GM23338 (cell line): ENCODE data around the gene ABHD17A. TPM values are rescaled to one million over a fixed set of nuclear protein-coding genes. Genes with fewer than 3 reads are reported as not detected.

Experiments
- ATAC-seq: fragments of 200-7000 bp; cut with Tn5 transposase; 3 replicates; pipeline ENCODE4 v1.9.1; 2020
- DNase-seq: peaks from one replicate; pipeline ENCODE4 v3.0.0-alpha.2; 2015; ENCODE audit warnings: low spot score
- H2AFZ ChIP-seq: fragments of 200-600 bp; sonication (generic); 2 replicates; pipeline ENCODE4 v1.8.0; 2016; ENCODE audit warnings: antibody characterized with exemption, mild to moderate bottlenecking, moderate library complexity
- H3F3A ChIP-seq: fragments of 200-600 bp; sonication (generic); replicated peaks from 2 replicates; pipeline ENCODE4 v1.8.0; 2017; ENCODE audit warnings: antibody characterized with exemption, mixed run types, low read depth
- H3K27ac ChIP-seq: fragments of 200-600 bp; sonication (generic); 2 replicates; pipeline ENCODE4 v1.6.1; 2016; ENCODE audit warnings: low read depth
- H3K27me3 ChIP-seq: fragments of 200-600 bp; sonication (generic); 2 replicates; pipeline ENCODE4 v1.8.0; 2016; ENCODE audit warnings: mild to moderate bottlenecking, mixed run types, moderate library complexity; ENCODE audit not compliant: insufficient read depth
- H3K36me3 ChIP-seq: fragments of 200-600 bp; sonication (generic); 2 replicates; pipeline ENCODE4 v1.8.0; 2016; ENCODE audit warnings: mild to moderate bottlenecking; ENCODE audit not compliant: insufficient read depth
- H3K4me1 ChIP-seq: fragments of 200-600 bp; sonication (generic); 2 replicates; pipeline ENCODE4 v1.8.0; 2016; ENCODE audit warnings: mild to moderate bottlenecking, moderate library complexity; ENCODE audit not compliant: insufficient read depth
- H3K4me2 ChIP-seq: fragments of 200-600 bp; sonication (generic); 2 replicates; pipeline ENCODE4 v1.7.1; 2017; ENCODE audit warnings: mixed run types
- H3K4me3 ChIP-seq: fragments of 200-600 bp; sonication (generic); 2 replicates; pipeline ENCODE4 v1.6.1; 2016; ENCODE audit warnings: mixed run types
- H3K79me2 ChIP-seq: fragments of 200-600 bp; sonication (generic); replicated peaks from 2 replicates; pipeline ENCODE4 v1.8.0; 2017; ENCODE audit warnings: mild to moderate bottlenecking; ENCODE audit not compliant: insufficient read depth
- H3K9me2 ChIP-seq: fragments of 200-600 bp; sonication (generic); 2 replicates; pipeline ENCODE4 v1.8.0; 2017; ENCODE audit not compliant: insufficient read depth
- H4K20me1 ChIP-seq: fragments of 200-600 bp; sonication (generic); replicated peaks from 2 replicates; pipeline ENCODE4 v1.8.0; 2017; ENCODE audit warnings: mild to moderate bottlenecking; ENCODE audit not compliant: insufficient read depth
- H3K27ac Mint-ChIP-seq: 2 replicates; pipeline ENCODE4 v1.8.0; 2020; ENCODE audit warnings: inconsistent platforms, mild to moderate bottlenecking, moderate library complexity, mixed read lengths
- H3K27me3 Mint-ChIP-seq: 3 replicates; pipeline ENCODE4 v1.8.0; 2022; ENCODE audit warnings: low read depth, mild to moderate bottlenecking, moderate library complexity, mixed read lengths, inconsistent platforms; ENCODE audit not compliant: insufficient read depth, poor library complexity
- H3K36me3 Mint-ChIP-seq: 3 replicates; pipeline ENCODE4 v1.8.0; 2021; ENCODE audit warnings: low read depth, mild to moderate bottlenecking, inconsistent platforms, moderate library complexity, mixed read lengths
- H3K4me1 Mint-ChIP-seq: 3 replicates; pipeline ENCODE4 v1.8.0; 2020; ENCODE audit warnings: mild to moderate bottlenecking, inconsistent platforms, mixed read lengths
- H3K4me3 Mint-ChIP-seq: 3 replicates; pipeline ENCODE4 v1.8.0; 2021; ENCODE audit warnings: moderate library complexity, mild to moderate bottlenecking, inconsistent platforms, mixed read lengths
- H3K9me3 Mint-ChIP-seq: 3 replicates; pipeline ENCODE4 v1.8.0; 2020; ENCODE audit warnings: moderate library complexity, mild to moderate bottlenecking, inconsistent platforms, mixed read lengths
- CREB1 ChIP-seq: fragments of 250-450 bp; sonication (Bioruptor Pico); IDR thresholded peaks from 2 replicates; pipeline ENCODE4 v1.5.0; 2020; ENCODE audit warnings: low read depth, mild to moderate bottlenecking, moderate library complexity
- EZH2phosphoT487 ChIP-seq: fragments of 200-600 bp; sonication (generic); IDR thresholded peaks from one replicate; pipeline ENCODE4 v1.8.1; 2018; ENCODE audit warnings: antibody characterized with exemption; ENCODE audit not compliant: unreplicated experiment
- JUNB ChIP-seq: IDR thresholded peaks from one replicate; pipeline ENCODE4 v1.6.1; 2016; ENCODE audit warnings: antibody characterized with exemption; ENCODE audit not compliant: unreplicated experiment
- NANOG ChIP-seq: IDR thresholded peaks from 2 replicates; pipeline ENCODE4 v1.6.1; 2016; ENCODE audit warnings: antibody characterized with exemption, borderline replicate concordance
- POLR2AphosphoS5 ChIP-seq: IDR thresholded peaks from 2 replicates; pipeline ENCODE4 v1.6.1; 2016; ENCODE audit warnings: antibody characterized with exemption, low read depth
- STAT1 ChIP-seq: IDR thresholded peaks from one replicate; pipeline ENCODE4 v1.6.1; 2016; ENCODE audit warnings: antibody characterized with exemption; ENCODE audit not compliant: unreplicated experiment
- polyA plus RNA-seq: library from polyadenylated mRNA; unstranded; fragments of >200 nt; fragmentation: Nextera tagmentation; extraction: Ambion mirVana; gene quantifications from 2 replicates; pipeline ENCODE4 v1.2.1, GENCODE V29; 2016
- total RNA-seq: library from RNA; depleted of rRNA; stranded (reverse); fragments of >200 nt; shearing (Covaris generic); gene quantifications from 2 replicates; pipeline ENCODE4 v1.2.3, GENCODE V29; 2014
- TF ChIP-seq, protein P1 (sequence below): fragments of 250-450 bp; sonication (Bioruptor Pico); IDR thresholded peaks from 2 replicates; pipeline ENCODE4 v1.5.0; 2020; ENCODE audit warnings: mild to moderate bottlenecking, moderate library complexity
- TF ChIP-seq, protein P2 (sequence below): IDR thresholded peaks from one replicate; pipeline ENCODE4 v1.6.1; 2018; ENCODE audit warnings: antibody characterized with exemption; ENCODE audit not compliant: unreplicated experiment
- TF ChIP-seq, protein P3 (sequence below): IDR thresholded peaks from 2 replicates; pipeline ENCODE4 v1.6.1; 2016; ENCODE audit warnings: antibody characterized with exemption

Gene ABHD17A
- total and polyA plus RNA-seq, 2 experiments from 2014 or later = 34.2 to 99.9 TPM

DNA sequence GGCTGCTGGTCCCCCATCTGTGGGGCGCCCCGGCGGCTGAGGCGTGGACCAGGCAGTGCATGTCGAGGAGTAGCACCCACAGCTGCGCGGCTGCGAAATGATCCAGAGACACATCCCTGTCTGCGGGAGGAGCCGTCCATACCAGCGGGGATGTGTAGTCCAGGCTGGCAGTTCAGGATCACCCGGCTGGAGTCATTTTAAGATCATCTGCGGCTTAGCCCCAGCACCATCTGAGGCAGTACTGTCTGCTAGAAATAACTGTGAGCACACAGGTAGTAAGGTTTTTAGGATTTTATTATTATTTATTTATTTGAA lies 23.0 kb upstream of the ABHD17A start (continued):
- TF ChIP-seq, protein P1, sequence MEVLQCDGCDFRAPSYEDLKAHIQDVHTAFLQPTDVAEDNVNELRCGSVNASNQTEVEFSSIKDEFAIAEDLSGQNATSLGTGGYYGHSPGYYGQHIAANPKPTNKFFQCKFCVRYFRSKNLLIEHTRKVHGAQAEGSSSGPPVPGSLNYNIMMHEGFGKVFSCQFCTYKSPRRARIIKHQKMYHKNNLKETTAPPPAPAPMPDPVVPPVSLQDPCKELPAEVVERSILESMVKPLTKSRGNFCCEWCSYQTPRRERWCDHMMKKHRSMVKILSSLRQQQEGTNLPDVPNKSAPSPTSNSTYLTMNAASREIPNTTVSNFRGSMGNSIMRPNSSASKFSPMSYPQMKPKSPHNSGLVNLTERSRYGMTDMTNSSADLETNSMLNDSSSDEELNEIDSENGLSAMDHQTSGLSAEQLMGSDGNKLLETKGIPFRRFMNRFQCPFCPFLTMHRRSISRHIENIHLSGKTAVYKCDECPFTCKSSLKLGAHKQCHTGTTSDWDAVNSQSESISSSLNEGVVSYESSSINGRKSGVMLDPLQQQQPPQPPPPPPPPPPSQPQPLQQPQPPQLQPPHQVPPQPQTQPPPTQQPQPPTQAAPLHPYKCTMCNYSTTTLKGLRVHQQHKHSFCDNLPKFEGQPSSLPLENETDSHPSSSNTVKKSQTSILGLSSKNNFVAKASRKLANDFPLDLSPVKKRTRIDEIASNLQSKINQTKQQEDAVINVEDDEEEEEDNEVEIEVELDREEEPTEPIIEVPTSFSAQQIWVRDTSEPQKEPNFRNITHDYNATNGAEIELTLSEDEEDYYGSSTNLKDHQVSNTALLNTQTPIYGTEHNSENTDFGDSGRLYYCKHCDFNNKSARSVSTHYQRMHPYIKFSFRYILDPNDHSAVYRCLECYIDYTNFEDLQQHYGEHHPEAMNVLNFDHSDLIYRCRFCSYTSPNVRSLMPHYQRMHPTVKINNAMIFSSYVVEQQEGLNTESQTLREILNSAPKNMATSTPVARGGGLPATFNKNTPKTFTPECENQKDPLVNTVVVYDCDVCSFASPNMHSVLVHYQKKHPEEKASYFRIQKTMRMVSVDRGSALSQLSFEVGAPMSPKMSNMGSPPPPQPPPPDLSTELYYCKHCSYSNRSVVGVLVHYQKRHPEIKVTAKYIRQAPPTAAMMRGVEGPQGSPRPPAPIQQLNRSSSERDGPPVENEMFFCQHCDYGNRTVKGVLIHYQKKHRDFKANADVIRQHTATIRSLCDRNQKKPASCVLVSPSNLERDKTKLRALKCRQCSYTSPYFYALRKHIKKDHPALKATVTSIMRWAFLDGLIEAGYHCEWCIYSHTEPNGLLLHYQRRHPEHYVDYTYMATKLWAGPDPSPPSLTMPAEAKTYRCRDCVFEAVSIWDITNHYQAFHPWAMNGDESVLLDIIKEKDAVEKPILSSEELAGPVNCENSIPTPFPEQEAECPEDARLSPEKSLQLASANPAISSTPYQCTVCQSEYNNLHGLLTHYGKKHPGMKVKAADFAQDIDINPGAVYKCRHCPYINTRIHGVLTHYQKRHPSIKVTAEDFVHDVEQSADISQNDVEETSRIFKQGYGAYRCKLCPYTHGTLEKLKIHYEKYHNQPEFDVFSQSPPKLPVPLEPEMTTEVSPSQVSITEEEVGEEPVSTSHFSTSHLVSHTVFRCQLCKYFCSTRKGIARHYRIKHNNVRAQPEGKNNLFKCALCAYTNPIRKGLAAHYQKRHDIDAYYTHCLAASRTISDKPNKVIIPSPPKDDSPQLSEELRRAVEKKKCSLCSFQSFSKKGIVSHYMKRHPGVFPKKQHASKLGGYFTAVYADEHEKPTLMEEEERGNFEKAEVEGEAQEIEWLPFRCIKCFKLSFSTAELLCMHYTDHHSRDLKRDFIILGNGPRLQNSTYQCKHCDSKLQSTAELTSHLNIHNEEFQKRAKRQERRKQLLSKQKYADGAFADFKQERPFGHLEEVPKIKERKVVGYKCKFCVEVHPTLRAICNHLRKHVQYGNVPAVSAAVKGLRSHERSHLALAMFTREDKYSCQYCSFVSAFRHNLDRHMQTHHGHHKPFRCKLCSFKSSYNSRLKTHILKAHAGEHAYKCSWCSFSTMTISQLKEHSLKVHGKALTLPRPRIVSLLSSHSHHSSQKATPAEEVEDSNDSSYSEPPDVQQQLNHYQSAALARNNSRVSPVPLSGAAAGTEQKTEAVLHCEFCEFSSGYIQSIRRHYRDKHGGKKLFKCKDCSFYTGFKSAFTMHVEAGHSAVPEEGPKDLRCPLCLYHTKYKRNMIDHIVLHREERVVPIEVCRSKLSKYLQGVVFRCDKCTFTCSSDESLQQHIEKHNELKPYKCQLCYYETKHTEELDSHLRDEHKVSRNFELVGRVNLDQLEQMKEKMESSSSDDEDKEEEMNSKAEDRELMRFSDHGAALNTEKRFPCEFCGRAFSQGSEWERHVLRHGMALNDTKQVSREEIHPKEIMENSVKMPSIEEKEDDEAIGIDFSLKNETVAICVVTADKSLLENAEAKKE = no peak
- TF ChIP-seq POLR2AphosphoS5 (no peak), EZH2phosphoT487 (no peak), JUNB (no peak)

DNA sequence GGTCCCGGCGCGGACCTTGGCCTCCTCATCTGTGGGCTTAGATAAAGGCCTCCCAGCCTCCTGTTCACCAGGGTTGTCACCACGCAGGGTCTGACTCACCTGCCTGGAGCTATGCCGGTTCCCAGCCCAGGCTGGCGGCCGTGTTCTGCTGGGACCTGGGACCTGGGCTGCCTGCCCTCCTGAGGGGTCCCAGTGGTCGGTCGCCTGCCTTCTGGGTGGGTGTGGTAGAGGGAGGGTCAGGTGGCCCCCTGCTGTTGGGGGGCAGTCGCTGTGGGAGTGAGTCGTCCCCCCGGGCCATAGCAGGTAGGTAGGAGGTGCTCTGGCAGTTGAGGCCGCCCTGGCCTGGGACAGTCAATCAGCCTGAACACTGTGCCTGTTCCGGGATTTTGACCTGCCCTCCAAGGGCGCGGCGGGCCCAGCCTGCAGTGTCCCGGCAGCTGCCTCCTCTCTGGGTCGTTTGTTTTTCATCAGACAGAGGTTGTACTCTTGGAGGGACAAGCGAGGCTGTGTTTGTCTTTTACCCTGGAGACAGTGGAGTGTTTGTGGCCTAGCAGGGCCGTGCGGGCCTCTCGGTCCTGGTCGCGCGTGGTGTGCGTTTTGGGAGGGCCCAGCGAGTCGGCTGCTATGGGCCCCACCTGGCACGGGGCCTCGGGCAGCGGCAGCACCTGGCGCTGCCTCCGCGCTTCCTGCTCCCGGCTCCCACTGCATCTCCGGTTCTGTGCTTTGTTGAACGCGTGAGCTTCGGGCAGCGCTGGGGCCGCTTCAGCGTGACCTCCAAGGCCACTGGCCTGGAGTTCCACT lies 22.5 kb upstream of the ABHD17A start:
- no peaks in the 10 kb centered on the region for H3K27me3 ChIP-seq
- no peak overlapping the region for H3K27ac ChIP-seq
- ATAC-seq (no peak), DNase-seq (no peak)
- H3K4me3 ChIP-seq = no peak overlapping the region
- H3K4me3 Mint-ChIP-seq = no peak overlapping the region
- H3K79me2 ChIP-seq = peaks cover 70% of the 10 kb centered on the region
- no peak overlapping the region for H2AFZ ChIP-seq
- H3K36me3 Mint-ChIP-seq = peaks cover 12% of the 10 kb centered on the region
- H3K4me2 ChIP-seq = no peak overlapping the region; the same call in 1 of the 2 replicates
- H3K9me2 ChIP-seq = no peaks in the 10 kb centered on the region
- H3K36me3 ChIP-seq = no peaks in the 10 kb centered on the region
- peaks cover 21% of the 10 kb centered on the region for H3K4me1 Mint-ChIP-seq
- peaks cover 4% of the 10 kb centered on the region; the same call in 1 of the 3 replicates for H3K9me3 Mint-ChIP-seq
- H3K27ac Mint-ChIP-seq = no peak overlapping the region
- H4K20me1 ChIP-seq = peaks cover 7% of the 10 kb centered on the region
- H3K4me1 ChIP-seq = peaks cover 12% of the 10 kb centered on the region
- peaks cover 20% of the 10 kb centered on the region for H3F3A ChIP-seq
- H3K27me3 Mint-ChIP-seq = peaks cover 19% of the 10 kb centered on the region
- TF ChIP-seq, protein P2, sequence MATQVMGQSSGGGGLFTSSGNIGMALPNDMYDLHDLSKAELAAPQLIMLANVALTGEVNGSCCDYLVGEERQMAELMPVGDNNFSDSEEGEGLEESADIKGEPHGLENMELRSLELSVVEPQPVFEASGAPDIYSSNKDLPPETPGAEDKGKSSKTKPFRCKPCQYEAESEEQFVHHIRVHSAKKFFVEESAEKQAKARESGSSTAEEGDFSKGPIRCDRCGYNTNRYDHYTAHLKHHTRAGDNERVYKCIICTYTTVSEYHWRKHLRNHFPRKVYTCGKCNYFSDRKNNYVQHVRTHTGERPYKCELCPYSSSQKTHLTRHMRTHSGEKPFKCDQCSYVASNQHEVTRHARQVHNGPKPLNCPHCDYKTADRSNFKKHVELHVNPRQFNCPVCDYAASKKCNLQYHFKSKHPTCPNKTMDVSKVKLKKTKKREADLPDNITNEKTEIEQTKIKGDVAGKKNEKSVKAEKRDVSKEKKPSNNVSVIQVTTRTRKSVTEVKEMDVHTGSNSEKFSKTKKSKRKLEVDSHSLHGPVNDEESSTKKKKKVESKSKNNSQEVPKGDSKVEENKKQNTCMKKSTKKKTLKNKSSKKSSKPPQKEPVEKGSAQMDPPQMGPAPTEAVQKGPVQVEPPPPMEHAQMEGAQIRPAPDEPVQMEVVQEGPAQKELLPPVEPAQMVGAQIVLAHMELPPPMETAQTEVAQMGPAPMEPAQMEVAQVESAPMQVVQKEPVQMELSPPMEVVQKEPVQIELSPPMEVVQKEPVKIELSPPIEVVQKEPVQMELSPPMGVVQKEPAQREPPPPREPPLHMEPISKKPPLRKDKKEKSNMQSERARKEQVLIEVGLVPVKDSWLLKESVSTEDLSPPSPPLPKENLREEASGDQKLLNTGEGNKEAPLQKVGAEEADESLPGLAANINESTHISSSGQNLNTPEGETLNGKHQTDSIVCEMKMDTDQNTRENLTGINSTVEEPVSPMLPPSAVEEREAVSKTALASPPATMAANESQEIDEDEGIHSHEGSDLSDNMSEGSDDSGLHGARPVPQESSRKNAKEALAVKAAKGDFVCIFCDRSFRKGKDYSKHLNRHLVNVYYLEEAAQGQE = no peak
- no peak for TF ChIP-seq JUNB
- no peak for TF ChIP-seq NANOG
- no peak for TF ChIP-seq EZH2phosphoT487
- TF ChIP-seq, protein P3, sequence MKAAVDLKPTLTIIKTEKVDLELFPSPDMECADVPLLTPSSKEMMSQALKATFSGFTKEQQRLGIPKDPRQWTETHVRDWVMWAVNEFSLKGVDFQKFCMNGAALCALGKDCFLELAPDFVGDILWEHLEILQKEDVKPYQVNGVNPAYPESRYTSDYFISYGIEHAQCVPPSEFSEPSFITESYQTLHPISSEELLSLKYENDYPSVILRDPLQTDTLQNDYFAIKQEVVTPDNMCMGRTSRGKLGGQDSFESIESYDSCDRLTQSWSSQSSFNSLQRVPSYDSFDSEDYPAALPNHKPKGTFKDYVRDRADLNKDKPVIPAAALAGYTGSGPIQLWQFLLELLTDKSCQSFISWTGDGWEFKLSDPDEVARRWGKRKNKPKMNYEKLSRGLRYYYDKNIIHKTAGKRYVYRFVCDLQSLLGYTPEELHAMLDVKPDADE = no peak
- TF ChIP-seq CREB1 (CRISPR knock-in tag) = no peak
- TF ChIP-seq STAT1 = no peak
